ENCODE measurements around the gene PTPDC1. TPM values are rescaled to one million over a fixed set of nuclear protein-coding genes. Genes with fewer than 3 reads are reported as not detected.

PTPDC1 gene
- total and polyA plus RNA-seq, 2 of the 8 experiments (the other 6 are each of a cell fraction or from before 2014, with no cell fraction given): 4.1 to 7.3 TPM

DNA sequence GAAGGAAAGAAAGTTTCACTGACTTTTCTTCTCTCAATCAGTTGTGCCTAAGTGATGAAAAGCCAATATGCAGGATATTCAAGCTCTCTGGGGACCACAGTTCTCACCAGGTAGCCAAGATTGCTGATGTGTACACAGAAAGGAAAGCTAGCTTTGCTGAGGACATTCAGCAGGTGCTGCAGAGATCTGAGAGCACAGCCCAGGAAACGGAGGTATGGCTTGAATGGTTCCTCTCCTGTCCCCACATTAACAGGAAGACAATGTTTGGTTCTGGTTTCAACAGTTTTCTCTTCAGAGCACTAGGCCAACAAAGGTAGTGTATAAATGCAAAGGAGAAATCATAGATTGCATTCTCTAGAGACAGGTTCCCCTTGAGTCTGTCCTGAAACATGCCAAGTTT, 69.6 kb downstream of the PTPDC1 start:
- ChIA-PET CTCF (ENCODE audit: partially characterized antibody) (interaction anchor here (1.0 to 1.2 kb wide), 2 partner anchors 46 to 88 kb away, joined by 3 read pairs; no protein-coding TSS in a partner anchor), POLR2A (ENCODE audit: partially characterized antibody) (interaction anchor here (6.9 kb wide), 1 partner anchor 12 kb away, joined by 38 read pairs; no protein-coding TSS in a partner anchor)
- Histone ChIP-seq H4K91ac (replicated peaks; ENCODE audit: insufficient read length, low read length) (no peak overlapping the region), H3K79me2 (ENCODE audit: control insufficient read depth in 1 of 2, insufficient read depth in 2 of 2, low read length in 2 of 2) (no peaks in the 10 kb centered on the region), H2BK20ac (ENCODE audit: low read length) (no peak overlapping the region), H3K18ac (ENCODE audit: extremely low read depth, low read length) (no peak overlapping the region), H3K4me1 (replicated peaks in 1 of 4; ENCODE audit: control insufficient read depth in 3 of 4, insufficient read depth in 4 of 4, low read length in 3 of 4) (peaks cover 10 to 17% (median 13%) of the 10 kb centered on the region in 4 experiments), H3K9me3 (ENCODE audit: insufficient read depth in 2 of 2, low read depth in 1 of 2, low read length in 1 of 2) (no peaks in the 10 kb centered on the region), H3K9ac (replicated peaks in 1 of 4; ENCODE audit: extremely low read depth in 1 of 4, low read depth in 3 of 4, low read length in 3 of 4) (no peak overlapping the region), H4K20me1 (replicated peaks in 1 of 2; ENCODE audit: control insufficient read depth in 1 of 2, insufficient read depth in 2 of 2, low read length in 2 of 2) (no peaks in the 10 kb centered on the region), H3K27ac (ENCODE audit: low read depth, low read length) (no peak overlapping the region), H3K56ac (replicated peaks; ENCODE audit: insufficient read length, low read depth, low read length) (no peak overlapping the region), H2BK15ac (ENCODE audit: low read length) (no peak overlapping the region), H3K27me3 (replicated peaks in 1 of 4; ENCODE audit: control insufficient read depth in 3 of 4, extremely low read depth in 1 of 4, insufficient read depth in 3 of 4, low read length in 3 of 4) (no peaks in the 10 kb centered on the region; a peak in 1 of 7 replicates), H3K4ac (replicated peaks; ENCODE audit: insufficient read length, low read depth, low read length) (no peak overlapping the region), H2AFZ (ENCODE audit: low read length) (no peak overlapping the region), H3K14ac (ENCODE audit: insufficient read length) (no peak overlapping the region), H4K8ac (ENCODE audit: extremely low read depth, insufficient read depth, low read length) (no peak overlapping the region), H3K79me1 (ENCODE audit: low read depth, low read length) (no peaks in the 10 kb centered on the region), H2AK5ac (ENCODE audit: low read depth, low read length) (no peak overlapping the region), H4K5ac (ENCODE audit: insufficient read length, low read depth, low read length) (no peak overlapping the region), H3K4me2 (ENCODE audit: insufficient read depth in 1 of 2, low read depth in 2 of 2, low read length in 2 of 2) (no peak overlapping the region), H2BK120ac (replicated peaks; ENCODE audit: low read depth, low read length) (no peak overlapping the region), H2BK12ac (ENCODE audit: low read depth, low read length) (no peak overlapping the region), H2BK5ac (ENCODE audit: low read depth, low read length) (no peak overlapping the region), H3K36me3 (ENCODE audit: control insufficient read depth in 2 of 4, insufficient read depth in 4 of 4, low read length in 3 of 4) (no peaks in the 10 kb centered on the region), H3K4me3 (ENCODE audit: extremely low read depth in 1 of 4, insufficient read depth in 2 of 4, low read depth in 3 of 4, low read length in 4 of 4) (no peak overlapping the region), H3K23ac (ENCODE audit: insufficient read length) (no peak overlapping the region), H3K23me2 (ENCODE audit: low read depth, low read length) (0 out of 2 replicates have a peak, but pooled peaks cover 2% of the 10 kb centered on the region)
- 89% methylated on average over 1 of the region's 1 CpG; no CpG with 5 or more reads in 1 of the 2 experiments for WGBS, 2 experiments (ENCODE audit: extremely low coverage in 1 of 2, insufficient coverage in 1 of 2, insufficient read length in 1 of 2, insufficient replicate concordance in 2 of 2, low coverage in 1 of 2, low lambda C conversion rate in 2 of 2, missing lambda C conversion rate in 1 of 2)
- DNase-seq (ENCODE audit: low read depth in 1 of 2, low spot score in 2 of 2) (no peak), FAIRE-seq (no peak)
- TF ChIP-seq KDM1A (IDR thresholded peaks at IDR 0.05; ENCODE audit: borderline replicate concordance, low read length) (no peak), CHD2 (IDR thresholded peaks at IDR 0.05; ENCODE audit: low read length) (no peak)
- TF ChIP-seq, protein P1, sequence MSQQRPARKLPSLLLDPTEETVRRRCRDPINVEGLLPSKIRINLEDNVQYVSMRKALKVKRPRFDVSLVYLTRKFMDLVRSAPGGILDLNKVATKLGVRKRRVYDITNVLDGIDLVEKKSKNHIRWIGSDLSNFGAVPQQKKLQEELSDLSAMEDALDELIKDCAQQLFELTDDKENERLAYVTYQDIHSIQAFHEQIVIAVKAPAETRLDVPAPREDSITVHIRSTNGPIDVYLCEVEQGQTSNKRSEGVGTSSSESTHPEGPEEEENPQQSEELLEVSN (IDR thresholded peaks at IDR 0.05): no peak
